HG02981 (cell line): Measurements from ENCODE around the gene CLCN7.
"Not testable (repeated sequence)": the region's sequence is repeated elsewhere in the genome, so short reads cannot be mapped to it uniquely, and the experiment has no call there.

Experiments used
- ATAC-seq: cut with Tn5 transposase; IDR thresholded peaks from one replicate; pipeline ENCODE4 v1.9.1; 2021; ENCODE audit warnings: mild to moderate bottlenecking, moderate library complexity; ENCODE audit not compliant: unreplicated experiment

The CLCN7 gene

GRCh38 chr16:1446296-1447080 lies 28.3 kb downstream of the CLCN7 start:
- no peak for ATAC-seq

- ATAC-seq, result no peak
Measured at GRCh38 chr16:1445518-1446203, 29.2 kb downstream of the CLCN7 start.

DNA sequence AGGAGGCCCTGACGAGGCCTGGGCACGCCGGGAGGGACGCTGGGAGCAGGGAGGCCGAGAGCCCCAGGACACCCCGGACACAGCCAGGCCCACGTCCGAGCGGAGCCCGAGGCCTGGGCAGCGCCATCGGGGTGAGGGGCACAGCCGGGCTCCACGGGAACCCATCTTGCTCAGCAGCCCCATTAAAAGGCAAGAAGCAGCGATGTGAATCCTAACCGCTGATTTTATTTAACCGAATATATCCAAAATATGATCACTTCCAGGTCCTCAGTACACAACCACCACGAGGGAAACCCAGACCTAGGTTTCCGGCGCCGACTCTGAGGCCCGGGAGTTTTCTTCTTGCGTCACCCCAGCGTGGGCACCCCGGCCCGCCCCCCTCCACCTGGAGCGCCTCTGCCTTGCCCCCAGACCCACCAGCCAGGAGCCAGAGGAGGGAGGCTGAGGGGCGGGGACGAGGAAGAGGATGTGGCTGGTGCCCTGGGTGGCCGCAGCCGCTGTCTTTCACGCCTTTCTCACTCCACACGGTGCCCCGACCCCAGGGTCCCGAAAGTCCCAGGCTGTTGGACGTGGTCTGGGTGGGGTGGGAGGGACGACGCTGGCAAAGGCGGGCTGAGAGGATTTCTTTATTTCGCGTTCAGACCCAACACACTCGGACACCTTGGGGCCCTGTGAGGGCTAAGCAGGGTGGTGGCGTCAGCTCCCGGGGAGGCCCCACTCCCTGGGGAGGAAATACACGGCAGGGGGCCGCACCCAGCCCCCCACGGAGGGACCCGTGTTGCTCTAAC lies 29.9 kb downstream of the CLCN7 start:
- ATAC-seq, result no peak

- ATAC-seq, result no peak
Measured at GRCh38 chr16:1443980-1444729, 30.7 kb downstream of the CLCN7 start, which contains the start of gene CCDC154. TSS of gene CCDC154 (minus strand) at chr16:1444556. CDS start at chr16:1444322, 234 bp downstream.

DNA sequence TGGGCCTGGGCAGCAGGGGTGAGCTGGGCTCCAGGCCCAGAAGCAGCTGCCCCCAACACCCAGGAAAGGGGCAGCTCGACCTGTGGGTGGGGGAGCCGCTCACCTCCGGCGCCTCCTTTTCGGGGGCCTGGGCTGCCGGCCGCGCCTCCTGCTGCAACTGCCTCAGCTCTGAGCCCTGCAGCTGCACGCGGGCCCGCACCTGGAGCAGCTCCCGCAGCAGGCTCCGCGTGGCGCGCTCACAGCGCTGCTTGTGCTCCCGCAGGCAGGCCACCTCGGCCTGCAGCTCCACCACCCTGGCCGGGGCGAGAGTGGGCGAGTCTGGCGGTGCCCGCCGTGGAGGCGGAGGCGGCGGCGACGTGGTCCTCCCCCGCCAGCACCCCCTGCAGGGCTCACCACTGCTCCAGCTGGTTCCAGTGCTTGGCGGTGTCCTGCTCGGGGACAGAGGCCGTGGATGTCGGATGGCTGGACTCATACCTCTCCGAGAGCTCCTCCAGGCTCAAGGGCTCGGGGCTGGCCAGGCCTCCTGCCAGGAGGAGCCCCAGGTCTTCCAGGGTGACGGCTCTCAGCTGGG lies 31.3 kb downstream of the CLCN7 start:
- ATAC-seq, result no peak

DNA sequence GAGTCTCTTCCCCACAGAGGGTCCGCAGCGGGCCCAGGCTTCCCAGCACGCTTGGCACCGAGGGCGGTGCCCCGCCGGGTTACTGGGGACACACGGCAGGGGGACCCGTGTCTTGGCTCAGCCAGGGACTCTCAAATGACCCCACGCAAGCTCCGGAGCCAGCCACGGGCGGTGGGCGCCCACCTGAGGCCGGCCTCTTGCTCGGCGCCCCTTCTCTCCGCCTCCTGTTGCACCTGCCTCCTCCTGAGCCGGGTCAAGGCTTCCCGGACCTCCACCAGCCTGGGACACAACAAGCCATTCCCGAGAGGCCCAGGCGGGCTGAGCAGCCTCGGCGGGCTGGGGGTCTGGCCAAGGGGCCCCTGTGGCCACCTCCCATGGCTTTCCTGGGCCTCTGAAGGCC lies 32.1 kb downstream of the CLCN7 start:
- ATAC-seq, result no peak

GRCh38 chr16:1441391-1441829 lies 33.4 kb downstream of the CLCN7 start:
- no peak for ATAC-seq

GRCh38 chr16:1439699-1440074 lies 35.1 kb downstream of the CLCN7 start:
- ATAC-seq, result not testable (repeated sequence)

DNA sequence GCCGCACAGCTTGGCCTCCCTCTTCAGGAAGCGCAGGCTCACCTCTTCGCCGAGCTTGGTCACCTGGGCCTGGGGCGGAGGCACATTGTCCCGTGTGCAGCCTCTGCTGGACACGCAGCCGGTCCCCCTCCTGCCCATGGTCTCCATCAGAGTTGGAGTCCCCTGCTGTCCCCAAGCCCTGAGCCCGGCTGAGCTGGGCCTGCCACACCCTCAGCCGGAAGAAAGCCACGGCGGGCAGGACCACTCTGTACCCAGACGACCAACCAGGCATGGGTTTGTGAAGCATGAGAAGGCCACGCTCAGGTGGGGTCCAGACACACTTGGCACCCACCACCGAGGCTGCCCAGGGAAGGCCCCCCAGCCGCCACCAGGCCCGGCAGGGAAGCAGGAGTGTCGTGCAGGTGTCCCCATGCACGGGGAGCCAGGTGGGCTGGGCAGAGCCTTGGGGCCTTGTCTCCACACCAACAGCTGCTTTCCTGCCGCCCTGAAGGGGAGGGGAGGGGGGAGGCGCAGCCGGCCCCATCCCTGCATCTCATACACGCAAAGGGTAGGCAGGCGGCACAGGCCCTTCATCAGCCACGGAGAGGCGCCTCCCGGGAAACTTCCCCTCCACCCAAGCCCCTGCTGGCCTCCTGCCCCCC lies 35.6 kb downstream of the CLCN7 start:
- no peak for ATAC-seq

DNA sequence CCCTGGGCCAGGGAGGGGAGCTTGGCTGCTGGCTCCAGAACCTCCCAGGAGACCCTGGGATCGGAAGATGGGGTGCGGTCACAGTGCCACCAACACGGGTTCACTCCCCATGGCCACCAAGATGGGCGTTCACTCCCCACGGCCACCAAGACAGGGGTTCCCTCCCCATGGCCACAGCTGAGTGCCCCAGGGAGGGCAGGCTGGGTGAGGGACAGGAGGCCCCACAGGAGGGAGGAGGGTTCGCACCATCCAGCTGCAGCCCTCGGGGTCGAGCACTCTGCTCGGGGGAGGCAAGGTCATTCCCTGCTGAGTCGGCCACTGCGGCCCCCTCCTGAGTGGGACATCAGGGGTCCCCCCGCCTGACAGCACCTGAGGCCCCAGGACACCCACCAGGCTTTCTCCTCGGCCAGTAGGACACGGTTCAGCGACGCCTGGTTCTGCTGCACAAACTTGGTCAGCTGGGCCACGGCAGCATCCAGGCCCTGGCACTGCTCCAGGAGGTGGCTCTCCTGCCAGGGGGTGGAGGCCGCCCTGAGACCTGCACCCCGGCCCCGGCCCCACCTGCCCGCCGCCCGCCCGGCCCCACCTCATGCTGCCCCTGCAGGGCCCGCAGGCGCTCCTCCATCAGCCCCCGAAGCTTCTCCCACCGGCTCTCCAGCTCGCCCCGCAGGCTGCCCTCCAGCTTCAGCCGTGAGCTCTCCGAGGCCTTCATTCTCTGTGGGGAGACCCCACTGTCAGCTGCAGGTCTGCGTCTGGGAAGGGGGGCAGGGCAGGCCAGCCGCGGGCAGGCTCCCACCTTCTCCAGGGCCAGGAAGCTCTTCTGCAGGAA lies 36.4 kb downstream of the CLCN7 start:
- no peak for ATAC-seq

GRCh38 chr16:1437606-1438005 lies 37.2 kb downstream of the CLCN7 start:
- ATAC-seq, result no peak

GRCh38 chr16:1436731-1437355 lies 38.0 kb downstream of the CLCN7 start:
- no peak for ATAC-seq

- no peak for ATAC-seq
Measured at GRCh38 chr16:1435921-1436697, 38.7 kb downstream of the CLCN7 start.

DNA sequence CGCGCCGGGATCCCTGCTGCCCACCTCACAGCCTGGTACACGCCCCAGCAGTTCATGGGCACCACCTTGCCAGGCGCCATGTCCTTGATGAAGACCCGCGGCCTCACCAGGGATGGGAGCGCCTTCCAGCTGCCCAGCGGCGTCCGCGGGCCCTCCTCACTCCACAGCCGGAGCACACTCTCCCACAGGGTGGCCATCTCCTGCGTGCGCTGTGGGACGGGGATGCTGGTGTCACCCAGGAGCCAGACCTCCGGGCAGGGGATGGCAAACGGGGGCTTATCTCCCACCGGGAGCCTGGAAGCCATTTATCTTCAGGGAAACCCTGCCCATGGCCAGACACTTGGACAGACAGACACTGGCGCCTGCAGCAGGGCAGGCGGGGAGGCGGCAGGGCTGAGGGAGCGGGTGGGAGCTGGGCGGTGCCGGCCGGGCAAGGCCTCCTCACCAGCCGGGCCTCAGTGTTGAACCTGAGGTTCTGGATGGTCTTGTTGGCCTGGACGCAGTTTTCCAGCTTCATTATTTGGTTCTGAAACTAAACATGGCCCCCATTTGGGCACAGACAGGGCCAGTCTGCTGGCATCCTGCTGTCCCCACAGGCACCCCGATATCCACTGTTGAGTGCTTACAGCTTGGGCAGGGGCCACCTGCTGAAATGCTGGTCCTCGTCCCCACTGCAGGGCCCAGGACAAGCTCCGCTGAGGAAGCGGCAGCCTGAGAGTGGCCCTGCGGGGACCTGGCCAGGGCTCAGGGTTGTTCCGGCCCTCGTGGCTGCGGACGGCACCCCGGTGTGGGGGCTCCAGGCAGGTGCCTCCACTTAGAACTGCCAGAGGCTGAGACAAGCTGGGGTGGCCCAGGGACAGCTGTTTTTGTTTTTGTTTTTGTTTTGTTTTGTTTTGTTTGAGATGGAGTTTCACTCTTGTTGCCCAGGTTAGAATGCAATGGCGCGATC lies 39.9 kb downstream of the CLCN7 start:
- ATAC-seq, result no peak

GRCh38 chr16:1433756-1434155 lies 41.1 kb downstream of the CLCN7 start:
- no peak for ATAC-seq

GRCh38 chr16:1433263-1433560 lies 41.6 kb downstream of the CLCN7 start:
- ATAC-seq, result no peak
